ENCODE data around the gene STOX2.

STOX2 gene

DNA sequence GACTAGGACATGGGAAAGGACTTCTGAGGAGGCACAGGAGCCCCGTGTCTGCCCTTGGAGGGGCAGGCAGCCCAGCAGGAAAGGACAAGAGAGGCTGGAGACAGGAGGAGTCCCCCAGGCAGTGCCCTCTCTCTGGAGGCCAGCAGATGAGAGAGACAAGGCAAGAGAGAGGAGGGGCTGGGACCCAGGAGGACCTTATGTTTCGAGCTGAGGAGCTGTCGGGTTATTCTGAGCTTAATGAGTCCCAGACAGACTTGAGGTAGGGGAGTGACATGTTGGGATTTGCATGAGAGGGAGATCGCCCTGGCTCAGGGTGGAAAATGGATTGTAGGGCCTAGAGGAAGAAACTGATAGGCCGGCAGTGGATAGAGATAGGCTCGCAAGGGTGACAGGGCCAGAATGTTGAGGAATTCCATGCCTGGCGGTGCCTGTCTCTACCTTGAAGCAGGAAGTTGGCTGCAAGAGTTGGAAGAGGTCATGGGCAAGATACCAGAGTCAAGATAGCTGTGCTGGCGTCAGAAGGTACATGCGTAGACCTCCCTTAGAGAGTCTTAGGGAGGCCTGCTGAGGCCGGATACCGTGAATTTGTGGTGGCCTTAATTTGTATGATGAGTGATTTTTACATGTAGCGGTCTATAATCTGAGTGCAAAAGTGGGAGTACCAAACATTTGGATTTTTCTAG is 19.4 kb downstream of the STOX2 start:
- no peak for TF ChIP-seq MAX (IDR thresholded peaks at IDR 0.05)
- no peak for TF ChIP-seq TEAD4 (IDR thresholded peaks at IDR 0.05)

DNA sequence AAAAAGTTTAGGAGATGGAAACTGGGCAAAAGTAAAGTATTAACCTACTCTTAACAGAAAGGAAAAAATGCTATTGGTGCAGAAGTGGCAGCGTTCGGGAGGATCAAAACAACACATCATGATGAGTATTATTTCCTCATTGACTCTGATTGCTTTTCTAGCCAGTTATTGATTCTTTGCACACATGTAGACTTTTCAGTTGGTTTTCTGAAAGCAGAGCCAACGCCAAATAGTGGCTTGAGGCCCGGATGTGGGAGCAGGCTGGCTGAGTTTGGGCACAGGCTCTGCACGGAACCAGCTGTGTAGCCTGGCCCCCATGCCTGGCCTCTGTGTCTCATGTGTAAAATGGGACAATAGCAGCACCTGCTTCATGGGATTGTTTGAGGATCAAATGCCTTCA is 21.8 kb downstream of the STOX2 start:
- TF ChIP-seq TEAD4 (IDR thresholded peaks at IDR 0.05): no peak
- TF ChIP-seq TAF1 (IDR thresholded peaks at IDR 0.05; ENCODE audit: low read depth): no peak
- no peak for TF ChIP-seq REST (IDR thresholded peaks at IDR 0.05; ENCODE audit: low read depth)
- no peak for TF ChIP-seq MAX (IDR thresholded peaks at IDR 0.05)
- no peak for TF ChIP-seq FOXM1 (IDR thresholded peaks at IDR 0.05; ENCODE audit: borderline replicate concordance, low read depth)
- TF ChIP-seq CREB1 (IDR thresholded peaks at IDR 0.05; ENCODE audit: low read depth): no peak
- no peak for TF ChIP-seq YY1 (IDR thresholded peaks at IDR 0.05; ENCODE audit: low read depth)
- TF ChIP-seq ZBTB7A (IDR thresholded peaks at IDR 0.05; ENCODE audit: low read depth): no peak
- no peak for TF ChIP-seq NFIC (IDR thresholded peaks at IDR 0.05)

- TF ChIP-seq, protein P1, sequence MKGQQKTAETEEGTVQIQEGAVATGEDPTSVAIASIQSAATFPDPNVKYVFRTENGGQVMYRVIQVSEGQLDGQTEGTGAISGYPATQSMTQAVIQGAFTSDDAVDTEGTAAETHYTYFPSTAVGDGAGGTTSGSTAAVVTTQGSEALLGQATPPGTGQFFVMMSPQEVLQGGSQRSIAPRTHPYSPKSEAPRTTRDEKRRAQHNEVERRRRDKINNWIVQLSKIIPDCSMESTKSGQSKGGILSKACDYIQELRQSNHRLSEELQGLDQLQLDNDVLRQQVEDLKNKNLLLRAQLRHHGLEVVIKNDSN (IDR thresholded peaks at IDR 0.05): no peak
- no peak for TF ChIP-seq NFIC (IDR thresholded peaks at IDR 0.05)
- no peak for TF ChIP-seq CEBPB (IDR thresholded peaks at IDR 0.05)
- no peak for TF ChIP-seq YY1 (IDR thresholded peaks at IDR 0.05; ENCODE audit: low read depth)
- no peak for TF ChIP-seq EP300 (IDR thresholded peaks at IDR 0.05; ENCODE audit: borderline replicate concordance)
Measured at GRCh38 chr4:183932576-183932975, 27.5 kb downstream of the STOX2 start.

DNA sequence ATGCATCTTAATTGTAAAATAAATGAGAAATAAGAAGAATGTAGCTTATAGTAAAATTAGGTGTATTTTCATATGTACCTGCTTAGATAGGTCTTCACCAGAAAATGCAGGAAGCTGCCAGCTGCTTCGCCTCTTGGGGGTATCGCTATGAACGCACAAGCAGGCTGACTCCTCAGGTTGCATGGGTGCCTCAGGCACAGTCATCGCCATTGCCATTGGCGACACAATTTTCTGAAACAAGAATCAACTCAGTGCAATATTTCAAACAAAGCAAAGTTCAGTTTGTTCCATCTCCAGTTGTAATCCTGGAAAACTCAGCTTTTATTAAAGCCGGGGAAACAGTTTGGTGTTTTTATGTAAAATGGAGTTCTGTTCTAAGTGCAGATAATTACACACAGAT is 29.7 kb downstream of the STOX2 start:
- no peak for TF ChIP-seq EGR1 (IDR thresholded peaks at IDR 0.05)
- no peak for TF ChIP-seq MAX (IDR thresholded peaks at IDR 0.05)
- no peak for TF ChIP-seq TCF12 (IDR thresholded peaks at IDR 0.05; ENCODE audit: low read depth)
- TF ChIP-seq CREB1 (IDR thresholded peaks at IDR 0.05; ENCODE audit: low read depth): no peak
- TF ChIP-seq RAD21 (IDR thresholded peaks at IDR 0.05; ENCODE audit: low read depth): no peak
- TF ChIP-seq CEBPB (IDR thresholded peaks at IDR 0.05): no peak
- no peak for TF ChIP-seq FOXM1 (IDR thresholded peaks at IDR 0.05; ENCODE audit: borderline replicate concordance, low read depth)
- no peak for TF ChIP-seq YY1 (IDR thresholded peaks at IDR 0.05; ENCODE audit: low read depth)

DNA sequence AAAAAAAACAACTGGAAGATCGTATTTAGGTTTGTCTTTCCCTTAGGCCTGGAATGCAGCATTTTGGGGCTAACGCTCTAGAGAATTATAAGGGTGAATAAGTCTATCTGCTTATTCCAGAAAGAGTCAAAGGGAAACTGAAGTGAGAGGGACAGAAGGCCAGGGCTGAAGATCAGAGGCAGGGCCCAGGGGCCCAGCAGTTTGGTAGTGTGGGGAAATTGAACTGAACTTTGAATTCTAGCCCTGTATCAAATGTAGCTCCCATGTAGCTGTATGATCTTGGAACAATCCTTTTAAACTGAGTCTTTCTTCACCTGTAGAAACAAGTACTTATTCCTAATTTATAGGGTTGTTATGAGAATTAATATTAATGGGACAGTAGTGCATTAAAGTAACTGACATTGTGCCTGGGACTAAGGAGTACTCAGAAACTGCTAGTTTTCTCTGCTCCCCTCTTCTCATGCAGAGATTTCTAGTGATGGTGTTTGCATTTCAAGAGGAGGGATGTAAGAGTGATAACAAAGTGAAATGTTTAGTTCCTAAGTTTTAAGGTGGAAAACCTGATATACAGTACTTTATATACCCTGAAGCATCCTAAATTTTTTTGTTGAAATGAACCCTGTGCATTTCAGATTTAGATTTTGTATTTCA is 30.4 kb downstream of the STOX2 start:
- TF ChIP-seq EP300 (IDR thresholded peaks at IDR 0.05; ENCODE audit: borderline replicate concordance) (no peak), ZBTB7A (IDR thresholded peaks at IDR 0.05; ENCODE audit: low read depth) (no peak), CREB1 (IDR thresholded peaks at IDR 0.05; ENCODE audit: low read depth) (no peak), MAX (IDR thresholded peaks at IDR 0.05) (no peak), YY1 (IDR thresholded peaks at IDR 0.05; ENCODE audit: low read depth) (no peak), TCF12 (IDR thresholded peaks at IDR 0.05; ENCODE audit: low read depth) (no peak), FOXM1 (IDR thresholded peaks at IDR 0.05; ENCODE audit: borderline replicate concordance, low read depth) (no peak), REST (IDR thresholded peaks at IDR 0.05; ENCODE audit: low read depth) (no peak), CEBPB (IDR thresholded peaks at IDR 0.05) (no peak), NFIC (IDR thresholded peaks at IDR 0.05) (no peak), TEAD4 (IDR thresholded peaks at IDR 0.05) (no peak), EGR1 (IDR thresholded peaks at IDR 0.05) (no peak), RAD21 (IDR thresholded peaks at IDR 0.05; ENCODE audit: low read depth) (no peak), TAF1 (IDR thresholded peaks at IDR 0.05; ENCODE audit: low read depth) (no peak)
- TF ChIP-seq, protein P1 (IDR thresholded peaks at IDR 0.05): no peak

DNA sequence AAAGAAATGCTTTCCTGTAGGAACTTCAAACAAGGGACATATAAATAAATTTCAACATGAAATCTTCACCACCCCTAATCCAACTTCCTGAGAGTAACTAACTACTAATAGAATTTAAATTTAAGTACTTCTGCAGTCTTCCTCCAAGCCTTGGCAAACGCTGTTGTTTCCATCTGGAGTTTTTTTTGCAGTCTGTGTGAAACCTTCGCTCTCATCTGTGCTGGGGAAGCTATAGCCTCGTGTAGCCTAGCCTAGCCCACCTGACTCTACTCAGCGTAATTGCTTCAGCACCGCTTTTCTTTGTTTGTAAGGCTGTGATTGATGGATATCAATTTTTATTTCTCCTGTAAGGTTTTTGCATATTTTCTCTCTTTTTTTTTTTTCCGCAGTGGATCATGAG is 30.9 kb downstream of the STOX2 start:
- TF ChIP-seq TAF1 (IDR thresholded peaks at IDR 0.05; ENCODE audit: low read depth): no peak
- no peak for TF ChIP-seq NFIC (IDR thresholded peaks at IDR 0.05)
- no peak for TF ChIP-seq TEAD4 (IDR thresholded peaks at IDR 0.05)
- no peak for TF ChIP-seq YY1 (IDR thresholded peaks at IDR 0.05; ENCODE audit: low read depth)
- no peak for TF ChIP-seq CEBPB (IDR thresholded peaks at IDR 0.05)
- no peak for TF ChIP-seq REST (IDR thresholded peaks at IDR 0.05; ENCODE audit: low read depth)
- TF ChIP-seq ZBTB7A (IDR thresholded peaks at IDR 0.05; ENCODE audit: low read depth): no peak
- no peak for TF ChIP-seq EGR1 (IDR thresholded peaks at IDR 0.05)
- no peak for TF ChIP-seq EP300 (IDR thresholded peaks at IDR 0.05; ENCODE audit: borderline replicate concordance)
- TF ChIP-seq CREB1 (IDR thresholded peaks at IDR 0.05; ENCODE audit: low read depth): no peak
- TF ChIP-seq TCF12 (IDR thresholded peaks at IDR 0.05; ENCODE audit: low read depth): no peak
- no peak for TF ChIP-seq MAX (IDR thresholded peaks at IDR 0.05)
- no peak for TF ChIP-seq RAD21 (IDR thresholded peaks at IDR 0.05; ENCODE audit: low read depth)
- TF ChIP-seq FOXM1 (IDR thresholded peaks at IDR 0.05; ENCODE audit: borderline replicate concordance, low read depth): no peak

All from Ishikawa (cell line).